HG02610 (cell line): ENCODE measurements around the gene BBS9.
"Not testable (repeated sequence)": the region's sequence is repeated elsewhere in the genome, so short reads cannot be mapped to it uniquely, and the experiment has no call there.

ENCODE experiments used
- ATAC-seq: cut with Tn5 transposase; IDR thresholded peaks from one replicate; pipeline ENCODE4 v1.9.1; 2021; ENCODE audit warnings: mild to moderate bottlenecking, moderate library complexity; ENCODE audit not compliant: unreplicated experiment

Gene BBS9

GRCh38 chr7:33271839-33272371 is 142.5 kb downstream of the BBS9 start:
- ATAC-seq, result not testable (repeated sequence)

GRCh38 chr7:33273356-33273755 is 144.0 kb downstream of the BBS9 start:
- ATAC-seq, result no peak

GRCh38 chr7:33276325-33276724 is 147.0 kb downstream of the BBS9 start:
- ATAC-seq, result no peak

- no peak for ATAC-seq
Observed at GRCh38 chr7:33276729-33277128, 147.4 kb downstream of the BBS9 start.

GRCh38 chr7:33278095-33278494 is 148.7 kb downstream of the BBS9 start:
- no peak for ATAC-seq

- ATAC-seq, result no peak
Observed at GRCh38 chr7:33286501-33286900, 157.1 kb downstream of the BBS9 start.

- no peak for ATAC-seq
Observed at GRCh38 chr7:33287738-33288137, 158.4 kb downstream of the BBS9 start.

GRCh38 chr7:33298848-33299247 is 169.5 kb downstream of the BBS9 start:
- no peak for ATAC-seq

GRCh38 chr7:33299425-33299824 is 170.1 kb downstream of the BBS9 start:
- no peak for ATAC-seq

GRCh38 chr7:33300131-33300530 is 170.8 kb downstream of the BBS9 start:
- no peak for ATAC-seq

GRCh38 chr7:33300742-33301141 is 171.4 kb downstream of the BBS9 start:
- ATAC-seq, result no peak

GRCh38 chr7:33303978-33304557 is 174.7 kb downstream of the BBS9 start:
- not testable (repeated sequence) for ATAC-seq

- no peak for ATAC-seq
Observed at GRCh38 chr7:33307205-33307604, 177.8 kb downstream of the BBS9 start.

- ATAC-seq, result no peak
Observed at GRCh38 chr7:33310546-33310945, 181.2 kb downstream of the BBS9 start.

GRCh38 chr7:33325754-33326484 is 196.6 kb downstream of the BBS9 start:
- ATAC-seq, result no peak

- no peak for ATAC-seq
Observed at GRCh38 chr7:33326485-33326848, 197.1 kb downstream of the BBS9 start.

GRCh38 chr7:33327427-33327826 is 198.1 kb downstream of the BBS9 start:
- ATAC-seq, result no peak

- no peak for ATAC-seq
Observed at GRCh38 chr7:33334349-33334748, 205.0 kb downstream of the BBS9 start.

GRCh38 chr7:33336820-33337219 is 207.5 kb downstream of the BBS9 start:
- ATAC-seq, result no peak

- no peak for ATAC-seq
Observed at GRCh38 chr7:33339074-33339790, 209.9 kb downstream of the BBS9 start.

- ATAC-seq, result no peak
Observed at GRCh38 chr7:33346055-33346454, 216.7 kb downstream of the BBS9 start.

- ATAC-seq, result no peak
Observed at GRCh38 chr7:33350577-33350976, 221.2 kb downstream of the BBS9 start.
